ENCODE results near the gene TSEN34.

DNA sequence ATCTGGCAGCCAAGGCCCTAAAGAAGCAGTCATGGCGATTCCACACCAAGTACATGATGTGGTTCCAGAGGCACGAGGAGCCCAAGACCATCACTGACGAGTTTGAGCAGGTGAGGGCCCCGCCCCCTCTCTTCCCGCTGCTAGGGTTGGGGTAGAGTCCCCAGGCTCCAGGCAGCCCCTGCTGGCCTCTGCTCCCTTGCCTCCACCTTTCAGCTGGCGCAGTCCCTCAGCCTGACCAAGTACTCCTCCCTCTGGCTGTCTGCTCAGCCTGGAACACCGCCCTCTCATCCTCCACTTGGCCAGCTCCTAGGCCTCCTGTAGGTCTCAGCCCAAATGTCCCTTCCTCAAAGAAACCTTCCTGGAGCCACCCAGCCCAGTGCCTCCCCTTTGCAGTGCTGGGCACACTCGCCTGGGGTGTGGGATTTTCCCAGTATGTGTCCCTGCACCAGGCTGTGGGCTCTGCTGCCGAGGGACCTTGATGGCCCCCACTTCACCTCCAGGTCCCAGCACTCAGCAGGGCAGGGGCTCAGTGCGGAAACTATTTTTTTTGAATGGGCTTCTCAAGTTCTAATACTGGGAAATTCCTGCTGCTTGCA is 37.3 kb upstream of the TSEN34 start:
- TF ChIP-seq, protein P1, sequence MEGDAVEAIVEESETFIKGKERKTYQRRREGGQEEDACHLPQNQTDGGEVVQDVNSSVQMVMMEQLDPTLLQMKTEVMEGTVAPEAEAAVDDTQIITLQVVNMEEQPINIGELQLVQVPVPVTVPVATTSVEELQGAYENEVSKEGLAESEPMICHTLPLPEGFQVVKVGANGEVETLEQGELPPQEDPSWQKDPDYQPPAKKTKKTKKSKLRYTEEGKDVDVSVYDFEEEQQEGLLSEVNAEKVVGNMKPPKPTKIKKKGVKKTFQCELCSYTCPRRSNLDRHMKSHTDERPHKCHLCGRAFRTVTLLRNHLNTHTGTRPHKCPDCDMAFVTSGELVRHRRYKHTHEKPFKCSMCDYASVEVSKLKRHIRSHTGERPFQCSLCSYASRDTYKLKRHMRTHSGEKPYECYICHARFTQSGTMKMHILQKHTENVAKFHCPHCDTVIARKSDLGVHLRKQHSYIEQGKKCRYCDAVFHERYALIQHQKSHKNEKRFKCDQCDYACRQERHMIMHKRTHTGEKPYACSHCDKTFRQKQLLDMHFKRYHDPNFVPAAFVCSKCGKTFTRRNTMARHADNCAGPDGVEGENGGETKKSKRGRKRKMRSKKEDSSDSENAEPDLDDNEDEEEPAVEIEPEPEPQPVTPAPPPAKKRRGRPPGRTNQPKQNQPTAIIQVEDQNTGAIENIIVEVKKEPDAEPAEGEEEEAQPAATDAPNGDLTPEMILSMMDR (tag by site-specific recombination; IDR thresholded peaks at IDR 0.05): no peak
- TF ChIP-seq, protein P2, sequence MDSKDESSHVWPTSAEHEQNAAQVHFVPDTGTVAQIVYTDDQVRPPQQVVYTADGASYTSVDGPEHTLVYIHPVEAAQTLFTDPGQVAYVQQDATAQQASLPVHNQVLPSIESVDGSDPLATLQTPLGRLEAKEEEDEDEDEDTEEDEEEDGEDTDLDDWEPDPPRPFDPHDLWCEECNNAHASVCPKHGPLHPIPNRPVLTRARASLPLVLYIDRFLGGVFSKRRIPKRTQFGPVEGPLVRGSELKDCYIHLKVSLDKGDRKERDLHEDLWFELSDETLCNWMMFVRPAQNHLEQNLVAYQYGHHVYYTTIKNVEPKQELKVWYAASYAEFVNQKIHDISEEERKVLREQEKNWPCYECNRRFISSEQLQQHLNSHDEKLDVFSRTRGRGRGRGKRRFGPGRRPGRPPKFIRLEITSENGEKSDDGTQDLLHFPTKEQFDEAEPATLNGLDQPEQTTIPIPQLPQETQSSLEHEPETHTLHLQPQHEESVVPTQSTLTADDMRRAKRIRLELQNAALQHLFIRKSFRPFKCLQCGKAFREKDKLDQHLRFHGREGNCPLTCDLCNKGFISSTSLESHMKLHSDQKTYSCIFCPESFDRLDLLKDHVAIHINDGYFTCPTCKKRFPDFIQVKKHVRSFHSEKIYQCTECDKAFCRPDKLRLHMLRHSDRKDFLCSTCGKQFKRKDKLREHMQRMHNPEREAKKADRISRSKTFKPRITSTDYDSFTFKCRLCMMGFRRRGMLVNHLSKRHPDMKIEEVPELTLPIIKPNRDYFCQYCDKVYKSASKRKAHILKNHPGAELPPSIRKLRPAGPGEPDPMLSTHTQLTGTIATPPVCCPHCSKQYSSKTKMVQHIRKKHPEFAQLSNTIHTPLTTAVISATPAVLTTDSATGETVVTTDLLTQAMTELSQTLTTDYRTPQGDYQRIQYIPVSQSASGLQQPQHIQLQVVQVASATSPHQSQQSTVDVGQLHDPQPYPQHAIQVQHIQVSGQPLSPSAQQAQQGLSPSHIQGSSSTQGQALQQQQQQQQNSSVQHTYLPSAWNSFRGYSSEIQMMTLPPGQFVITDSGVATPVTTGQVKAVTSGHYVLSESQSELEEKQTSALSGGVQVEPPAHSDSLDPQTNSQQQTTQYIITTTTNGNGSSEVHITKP (tag by site-specific recombination; IDR thresholded peaks at IDR 0.05): no peak
- TF ChIP-seq ZNF121 (tag by site-specific recombination; IDR thresholded peaks at IDR 0.05) (no peak), ZNF670 (tag by site-specific recombination; IDR thresholded peaks at IDR 0.05; ENCODE audit: low read depth) (no peak), ZNF426 (tag by site-specific recombination; IDR thresholded peaks at IDR 0.05) (no peak), RBAK (tag by site-specific recombination; IDR thresholded peaks at IDR 0.05) (no peak), ZBTB7A (tag by site-specific recombination; IDR thresholded peaks at IDR 0.05; ENCODE audit: low read depth) (no peak), ZNF311 (tag by site-specific recombination; IDR thresholded peaks at IDR 0.05; ENCODE audit: borderline replicate concordance) (no peak), ZNF274 (IDR thresholded peaks at IDR 0.05; ENCODE audit: low read length) (no peak), ZNF274 (tag by site-specific recombination; IDR thresholded peaks at IDR 0.05; ENCODE audit: borderline replicate concordance) (no peak)
- TF ChIP-seq, protein P3, sequence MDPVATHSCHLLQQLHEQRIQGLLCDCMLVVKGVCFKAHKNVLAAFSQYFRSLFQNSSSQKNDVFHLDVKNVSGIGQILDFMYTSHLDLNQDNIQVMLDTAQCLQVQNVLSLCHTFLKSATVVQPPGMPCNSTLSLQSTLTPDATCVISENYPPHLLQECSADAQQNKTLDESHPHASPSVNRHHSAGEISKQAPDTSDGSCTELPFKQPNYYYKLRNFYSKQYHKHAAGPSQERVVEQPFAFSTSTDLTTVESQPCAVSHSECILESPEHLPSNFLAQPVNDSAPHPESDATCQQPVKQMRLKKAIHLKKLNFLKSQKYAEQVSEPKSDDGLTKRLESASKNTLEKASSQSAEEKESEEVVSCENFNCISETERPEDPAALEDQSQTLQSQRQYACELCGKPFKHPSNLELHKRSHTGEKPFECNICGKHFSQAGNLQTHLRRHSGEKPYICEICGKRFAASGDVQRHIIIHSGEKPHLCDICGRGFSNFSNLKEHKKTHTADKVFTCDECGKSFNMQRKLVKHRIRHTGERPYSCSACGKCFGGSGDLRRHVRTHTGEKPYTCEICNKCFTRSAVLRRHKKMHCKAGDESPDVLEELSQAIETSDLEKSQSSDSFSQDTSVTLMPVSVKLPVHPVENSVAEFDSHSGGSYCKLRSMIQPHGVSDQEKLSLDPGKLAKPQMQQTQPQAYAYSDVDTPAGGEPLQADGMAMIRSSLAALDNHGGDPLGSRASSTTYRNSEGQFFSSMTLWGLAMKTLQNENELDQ (tag by site-specific recombination; IDR thresholded peaks at IDR 0.05; ENCODE audit: low read depth): no peak
- TF ChIP-seq, protein P4, sequence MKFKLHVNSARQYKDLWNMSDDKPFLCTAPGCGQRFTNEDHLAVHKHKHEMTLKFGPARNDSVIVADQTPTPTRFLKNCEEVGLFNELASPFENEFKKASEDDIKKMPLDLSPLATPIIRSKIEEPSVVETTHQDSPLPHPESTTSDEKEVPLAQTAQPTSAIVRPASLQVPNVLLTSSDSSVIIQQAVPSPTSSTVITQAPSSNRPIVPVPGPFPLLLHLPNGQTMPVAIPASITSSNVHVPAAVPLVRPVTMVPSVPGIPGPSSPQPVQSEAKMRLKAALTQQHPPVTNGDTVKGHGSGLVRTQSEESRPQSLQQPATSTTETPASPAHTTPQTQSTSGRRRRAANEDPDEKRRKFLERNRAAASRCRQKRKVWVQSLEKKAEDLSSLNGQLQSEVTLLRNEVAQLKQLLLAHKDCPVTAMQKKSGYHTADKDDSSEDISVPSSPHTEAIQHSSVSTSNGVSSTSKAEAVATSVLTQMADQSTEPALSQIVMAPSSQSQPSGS (tag by site-specific recombination; IDR thresholded peaks at IDR 0.05; ENCODE audit: low read depth): no peak
- TF ChIP-seq, protein P5, sequence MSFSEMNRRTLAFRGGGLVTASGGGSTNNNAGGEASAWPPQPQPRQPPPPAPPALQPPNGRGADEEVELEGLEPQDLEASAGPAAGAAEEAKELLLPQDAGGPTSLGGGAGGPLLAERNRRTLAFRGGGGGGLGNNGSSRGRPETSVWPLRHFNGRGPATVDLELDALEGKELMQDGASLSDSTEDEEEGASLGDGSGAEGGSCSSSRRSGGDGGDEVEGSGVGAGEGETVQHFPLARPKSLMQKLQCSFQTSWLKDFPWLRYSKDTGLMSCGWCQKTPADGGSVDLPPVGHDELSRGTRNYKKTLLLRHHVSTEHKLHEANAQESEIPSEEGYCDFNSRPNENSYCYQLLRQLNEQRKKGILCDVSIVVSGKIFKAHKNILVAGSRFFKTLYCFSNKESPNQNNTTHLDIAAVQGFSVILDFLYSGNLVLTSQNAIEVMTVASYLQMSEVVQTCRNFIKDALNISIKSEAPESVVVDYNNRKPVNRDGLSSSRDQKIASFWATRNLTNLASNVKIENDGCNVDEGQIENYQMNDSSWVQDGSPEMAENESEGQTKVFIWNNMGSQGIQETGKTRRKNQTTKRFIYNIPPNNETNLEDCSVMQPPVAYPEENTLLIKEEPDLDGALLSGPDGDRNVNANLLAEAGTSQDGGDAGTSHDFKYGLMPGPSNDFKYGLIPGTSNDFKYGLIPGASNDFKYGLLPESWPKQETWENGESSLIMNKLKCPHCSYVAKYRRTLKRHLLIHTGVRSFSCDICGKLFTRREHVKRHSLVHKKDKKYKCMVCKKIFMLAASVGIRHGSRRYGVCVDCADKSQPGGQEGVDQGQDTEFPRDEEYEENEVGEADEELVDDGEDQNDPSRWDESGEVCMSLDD (tag by site-specific recombination; IDR thresholded peaks at IDR 0.05): no peak

All from HEK293 (cell line).